C4-2B (cell line): Measurements from ENCODE around the gene AUP1.

Experiments
- ZFX ChIP-seq: fragments of 450-650 bp; IDR thresholded peaks from 2 replicates; pipeline ENCODE4 v1.6.1; 2017
- TF ChIP-seq, protein P1 (sequence below): fragments of 450-650 bp; conservative IDR thresholded peaks from 2 replicates; pipeline ENCODE4 v1.5.1; 2017; ENCODE audit warnings: mild to moderate bottlenecking

DNA sequence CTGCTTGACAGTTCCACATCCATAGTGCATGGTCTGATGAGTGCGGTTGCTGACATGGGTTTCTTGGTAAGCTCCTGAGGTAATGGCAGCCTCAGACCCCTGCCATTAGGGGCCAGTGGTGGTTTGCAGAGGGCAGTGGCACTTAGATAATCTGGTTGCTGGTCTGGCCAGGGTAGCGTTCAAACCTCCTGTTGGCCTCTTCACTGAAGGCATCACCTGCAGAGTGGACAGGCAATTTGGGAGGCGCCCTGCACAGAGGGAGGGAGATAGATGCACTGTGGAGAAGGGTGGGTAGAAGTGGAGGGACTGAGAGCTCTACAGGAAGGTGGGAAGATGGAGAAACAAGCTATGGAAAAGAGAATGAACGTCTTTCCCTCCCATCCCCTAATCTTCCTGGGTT lies 4.0 kb upstream of the AUP1 start:
- TF ChIP-seq, protein P1, sequence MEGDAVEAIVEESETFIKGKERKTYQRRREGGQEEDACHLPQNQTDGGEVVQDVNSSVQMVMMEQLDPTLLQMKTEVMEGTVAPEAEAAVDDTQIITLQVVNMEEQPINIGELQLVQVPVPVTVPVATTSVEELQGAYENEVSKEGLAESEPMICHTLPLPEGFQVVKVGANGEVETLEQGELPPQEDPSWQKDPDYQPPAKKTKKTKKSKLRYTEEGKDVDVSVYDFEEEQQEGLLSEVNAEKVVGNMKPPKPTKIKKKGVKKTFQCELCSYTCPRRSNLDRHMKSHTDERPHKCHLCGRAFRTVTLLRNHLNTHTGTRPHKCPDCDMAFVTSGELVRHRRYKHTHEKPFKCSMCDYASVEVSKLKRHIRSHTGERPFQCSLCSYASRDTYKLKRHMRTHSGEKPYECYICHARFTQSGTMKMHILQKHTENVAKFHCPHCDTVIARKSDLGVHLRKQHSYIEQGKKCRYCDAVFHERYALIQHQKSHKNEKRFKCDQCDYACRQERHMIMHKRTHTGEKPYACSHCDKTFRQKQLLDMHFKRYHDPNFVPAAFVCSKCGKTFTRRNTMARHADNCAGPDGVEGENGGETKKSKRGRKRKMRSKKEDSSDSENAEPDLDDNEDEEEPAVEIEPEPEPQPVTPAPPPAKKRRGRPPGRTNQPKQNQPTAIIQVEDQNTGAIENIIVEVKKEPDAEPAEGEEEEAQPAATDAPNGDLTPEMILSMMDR: no peak
- TF ChIP-seq ZFX: no peak
